H9 (cell line): Measurements from ENCODE around the gene TEX51. TPM values are rescaled to one million over a fixed set of nuclear protein-coding genes. Genes with fewer than 3 reads are reported as not detected.
A peak's percentile ranks its signal among the peaks of the same experiment; 100 is the strongest.

Experiments
- DNase-seq: peaks from one replicate; pipeline ENCODE4 v3.0.0-alpha.2; 2017
- H2AFZ ChIP-seq: one replicate; pipeline ENCODE4 v1.6.1; 2013; ENCODE audit warnings: mild to moderate bottlenecking, low read length, control low read depth, moderate library complexity
- H2AK5ac ChIP-seq: 2 replicates; pipeline ENCODE4 v1.6.1; 2013; ENCODE audit warnings: low read length, control low read depth, mixed read lengths; ENCODE audit not compliant: insufficient read length
- H2BK120ac ChIP-seq: one replicate; pipeline ENCODE4 v1.6.1; 2013; ENCODE audit warnings: low read depth, mild to moderate bottlenecking, low read length, control low read depth, inconsistent platforms; ENCODE audit not compliant: poor library complexity, severe bottlenecking
- H2BK12ac ChIP-seq: 2 replicates; pipeline ENCODE4 v1.6.1; 2013; ENCODE audit warnings: low read length, control low read depth, mixed read lengths, low read depth; ENCODE audit not compliant: insufficient read length
- H2BK15ac ChIP-seq: 2 replicates; pipeline ENCODE4 v1.6.1; 2013; ENCODE audit warnings: low read depth, low read length, control low read depth
- H2BK20ac ChIP-seq: one replicate; pipeline ENCODE4 v1.6.1; 2013; ENCODE audit warnings: low read depth, mild to moderate bottlenecking, low read length, control low read depth, inconsistent platforms; ENCODE audit not compliant: poor library complexity, severe bottlenecking
- H2BK5ac ChIP-seq: 2 replicates; pipeline ENCODE4 v1.6.1; 2013; ENCODE audit warnings: low read length, control low read depth, mixed read lengths; ENCODE audit not compliant: insufficient read length
- H3K14ac ChIP-seq: 2 replicates; pipeline ENCODE4 v1.6.1; 2013; ENCODE audit warnings: low read length, control low read depth; ENCODE audit not compliant: insufficient read depth
- H3K18ac ChIP-seq: 2 replicates; pipeline ENCODE4 v1.6.1; 2013; ENCODE audit warnings: low read depth, mild to moderate bottlenecking, mixed read lengths, low read length, control low read depth; ENCODE audit not compliant: insufficient read length
- H3K23ac ChIP-seq: 2 replicates; pipeline ENCODE4 v1.6.1; 2013; ENCODE audit warnings: low read length, control low read depth, mixed read lengths, low read depth; ENCODE audit not compliant: insufficient read length
- H3K23me2 ChIP-seq: 2 replicates; pipeline ENCODE4 v1.6.1; 2013; ENCODE audit warnings: low read depth, mild to moderate bottlenecking, mixed read lengths, low read length, control low read depth; ENCODE audit not compliant: insufficient read length, poor library complexity, severe bottlenecking
- H3K27ac ChIP-seq: 2 replicates; pipeline ENCODE4 v1.5.1; 2013; ENCODE audit warnings: low read length, control low read depth, mixed read lengths, low read depth; ENCODE audit not compliant: insufficient read length
- H3K27me3 ChIP-seq: 2 replicates; pipeline ENCODE4 v1.6.1; 2013; ENCODE audit warnings: low read length, control low read depth, inconsistent platforms; ENCODE audit not compliant: insufficient read depth
- H3K4ac ChIP-seq: 2 replicates; pipeline ENCODE4 v1.6.1; 2013; ENCODE audit warnings: low read depth, mild to moderate bottlenecking, control low read depth, inconsistent platforms, low read length, moderate library complexity
- H3K4me1 ChIP-seq: 2 replicates; pipeline ENCODE4 v1.6.1; 2013; ENCODE audit warnings: low read length, control low read depth, inconsistent platforms; ENCODE audit not compliant: insufficient read depth
- H3K4me2 ChIP-seq: 2 replicates; pipeline ENCODE4 v1.6.1; 2013; ENCODE audit warnings: low read length, control low read depth, mixed read lengths; ENCODE audit not compliant: insufficient read length, insufficient read depth
- H3K56ac ChIP-seq: 2 replicates; pipeline ENCODE4 v1.6.1; 2013; ENCODE audit warnings: low read depth, mild to moderate bottlenecking, mixed read lengths, low read length, control low read depth; ENCODE audit not compliant: insufficient read length
- H3K79me1 ChIP-seq: 2 replicates; pipeline ENCODE4 v1.6.1; 2013; ENCODE audit warnings: low read depth, mild to moderate bottlenecking, moderate library complexity, low read length, control low read depth, inconsistent platforms; ENCODE audit not compliant: insufficient read depth, poor library complexity, severe bottlenecking
- H3K79me2 ChIP-seq: 2 replicates; pipeline ENCODE4 v1.6.1; 2013; ENCODE audit warnings: low read length, control low read depth, inconsistent platforms; ENCODE audit not compliant: insufficient read depth
- H3K9ac ChIP-seq: 2 replicates; pipeline ENCODE4 v1.6.1; 2013; ENCODE audit warnings: low read length, control low read depth, mixed read lengths; ENCODE audit not compliant: insufficient read length; ENCODE audit errors: extremely low read depth
- H3K9me3 ChIP-seq: one replicate; pipeline ENCODE4 v1.6.1; 2013; ENCODE audit warnings: low read depth, low read length, inconsistent platforms; ENCODE audit not compliant: control insufficient read depth
- H3T11ph ChIP-seq: one replicate; pipeline ENCODE4 v1.6.1; 2013; ENCODE audit warnings: mild to moderate bottlenecking, low read length, control low read depth, inconsistent platforms
- H4K20me1 ChIP-seq: one replicate; pipeline ENCODE4 v1.6.1; 2013; ENCODE audit not compliant: control insufficient read depth, insufficient read length, insufficient read depth
- H4K5ac ChIP-seq: 2 replicates; pipeline ENCODE4 v1.6.1; 2013; ENCODE audit warnings: low read depth, mild to moderate bottlenecking, mixed read lengths, low read length, control low read depth; ENCODE audit not compliant: insufficient read length
- H4K8ac ChIP-seq: replicated peaks from 2 replicates; pipeline ENCODE4 v1.6.1; 2013; ENCODE audit warnings: low read length, control low read depth, mixed read lengths, low read depth; ENCODE audit not compliant: insufficient read length
- H4K91ac ChIP-seq: 2 replicates; pipeline ENCODE4 v1.6.1; 2013; ENCODE audit warnings: low read depth, mild to moderate bottlenecking, moderate library complexity, mixed read lengths, low read length, control low read depth; ENCODE audit not compliant: insufficient read length
- H3K27ac Mint-ChIP-seq, 3 experiments: 2 replicates in 2 of 3; 3 replicates in 1 of 3; pipeline ENCODE4 v1.8.0; 2020 to 2021; ENCODE audit warnings: mixed read lengths in 3 of 3, mild to moderate bottlenecking in 1 of 3, moderate library complexity in 1 of 3
- H3K27me3 Mint-ChIP-seq: 2 replicates; pipeline ENCODE4 v1.8.0; 2021; ENCODE audit warnings: low read depth, mild to moderate bottlenecking, moderate library complexity, mixed read lengths
- H3K36me3 Mint-ChIP-seq, 3 experiments: 2 replicates in 2 of 3; 3 replicates in 1 of 3; pipeline ENCODE4 v1.8.0; 2020 to 2021; ENCODE audit warnings: low read depth in 3 of 3, mixed read lengths in 3 of 3; ENCODE audit not compliant: insufficient read depth in 1 of 3
- H3K4me1 Mint-ChIP-seq, 2 experiments: 2 replicates each; pipeline ENCODE4 v1.8.0; 2020; ENCODE audit warnings: mixed read lengths in 2 of 2
- H3K4me3 Mint-ChIP-seq, 2 experiments: 2 replicates in 1 of 2; 3 replicates in 1 of 2; pipeline ENCODE4 v1.8.0; 2020 to 2021; ENCODE audit warnings: mild to moderate bottlenecking in 2 of 2, mixed read lengths in 2 of 2, moderate library complexity in 1 of 2
- H3K9me3 Mint-ChIP-seq, 2 experiments: 2 replicates in 1 of 2; 3 replicates in 1 of 2; pipeline ENCODE4 v1.8.0; 2020; ENCODE audit warnings: mild to moderate bottlenecking in 2 of 2, mixed read lengths in 2 of 2, moderate library complexity in 1 of 2
- WGBS: extraction: QIAGEN DNeasy Blood & Tissue Kit; methylation state at CpG from one replicate; pipeline ENCODE4 v1.1.7; 2013; ENCODE audit warnings: missing lambda C conversion rate, low lambda C conversion rate, mixed read lengths; ENCODE audit not compliant: insufficient read length; ENCODE audit errors: extremely low coverage; 5-methylcytosine and 5-hydroxymethylcytosine counted together
- total RNA-seq: library from RNA; stranded (reverse); gene quantifications from 2 replicates; pipeline ENCODE4 v1.2.1, GENCODE V29; 2021
- TF ChIP-seq, protein P1 (sequence below): fragments of 200-600 bp; sonication (generic); conservative IDR thresholded peaks from 3 replicates; pipeline ENCODE4 v1.8.0; 2021; ENCODE audit warnings: antibody characterized with exemption, mild to moderate bottlenecking

Gene TEX51
- total RNA-seq, 1 experiment from 2014 or later, result not detected

DNA sequence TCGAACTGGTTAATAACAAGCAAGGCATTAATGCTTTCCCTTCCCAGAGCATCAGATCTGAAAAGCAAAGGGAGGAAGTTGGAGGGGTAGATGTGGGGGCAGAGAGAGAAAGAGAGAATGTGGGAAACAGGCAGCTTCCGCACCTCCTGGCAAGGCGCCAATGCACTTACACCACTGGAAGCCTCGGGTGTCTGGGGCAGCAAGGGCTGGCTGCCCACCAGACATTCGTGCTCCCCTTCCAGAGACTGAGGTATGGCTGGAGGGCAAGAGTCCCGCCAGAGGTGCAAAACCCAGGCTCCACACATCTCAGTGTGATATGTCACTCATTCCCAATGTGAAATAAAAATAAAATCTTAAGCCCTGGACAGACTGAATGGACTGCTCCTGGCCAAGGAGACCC is 46.4 kb downstream of the TEX51 start:
- Histone ChIP-seq H2BK5ac (no peak overlapping the region), H2AFZ (no peak overlapping the region), H3K27me3 (no peaks in the 10 kb centered on the region), H3K23me2 (no peaks in the 10 kb centered on the region), H2AK5ac (no peak overlapping the region), H4K8ac (no peak overlapping the region), H3K27ac (no peak overlapping the region), H3K9ac (no peak overlapping the region), H3K4me2 (no peak overlapping the region), H3K18ac (no peak overlapping the region), H2BK12ac (no peak overlapping the region), H2BK15ac (no peak overlapping the region), H4K20me1 (no peaks in the 10 kb centered on the region), H2BK20ac (no peak overlapping the region), H3K56ac (no peak overlapping the region), H3K4ac (no peak overlapping the region), H3K9me3 (peaks cover 21% of the 10 kb centered on the region), H3T11ph (no peak overlapping the region), H3K79me1 (no peaks in the 10 kb centered on the region), H3K79me2 (no peaks in the 10 kb centered on the region), H4K91ac (no peak overlapping the region), H2BK120ac (no peak overlapping the region), H3K4me1 (peaks cover 5% of the 10 kb centered on the region; the same call in 1 of the 2 replicates), H4K5ac (no peak overlapping the region), H3K23ac (no peak overlapping the region), H3K14ac (no peak overlapping the region)
- peaks cover 31 to 45% (median 37%) of the 10 kb centered on the region in 3 experiments for H3K36me3 Mint-ChIP-seq
- peaks cover 40 to 44% of the 10 kb centered on the region in 2 experiments for H3K4me1 Mint-ChIP-seq
- peak overlapping the region in 1 of 2 experiments; percentile 38; a peak in 1 of 5 replicates for H3K4me3 Mint-ChIP-seq
- peaks cover 83% of the 10 kb centered on the region for H3K27me3 Mint-ChIP-seq
- H3K9me3 Mint-ChIP-seq, result peaks cover 49 to 63% of the 10 kb centered on the region in 2 experiments
- no peak overlapping the region; a peak in 1 of 7 replicates for H3K27ac Mint-ChIP-seq
- WGBS, result no CpG with 5 or more reads among the region's 6 CpGs
- TF ChIP-seq, protein P1, sequence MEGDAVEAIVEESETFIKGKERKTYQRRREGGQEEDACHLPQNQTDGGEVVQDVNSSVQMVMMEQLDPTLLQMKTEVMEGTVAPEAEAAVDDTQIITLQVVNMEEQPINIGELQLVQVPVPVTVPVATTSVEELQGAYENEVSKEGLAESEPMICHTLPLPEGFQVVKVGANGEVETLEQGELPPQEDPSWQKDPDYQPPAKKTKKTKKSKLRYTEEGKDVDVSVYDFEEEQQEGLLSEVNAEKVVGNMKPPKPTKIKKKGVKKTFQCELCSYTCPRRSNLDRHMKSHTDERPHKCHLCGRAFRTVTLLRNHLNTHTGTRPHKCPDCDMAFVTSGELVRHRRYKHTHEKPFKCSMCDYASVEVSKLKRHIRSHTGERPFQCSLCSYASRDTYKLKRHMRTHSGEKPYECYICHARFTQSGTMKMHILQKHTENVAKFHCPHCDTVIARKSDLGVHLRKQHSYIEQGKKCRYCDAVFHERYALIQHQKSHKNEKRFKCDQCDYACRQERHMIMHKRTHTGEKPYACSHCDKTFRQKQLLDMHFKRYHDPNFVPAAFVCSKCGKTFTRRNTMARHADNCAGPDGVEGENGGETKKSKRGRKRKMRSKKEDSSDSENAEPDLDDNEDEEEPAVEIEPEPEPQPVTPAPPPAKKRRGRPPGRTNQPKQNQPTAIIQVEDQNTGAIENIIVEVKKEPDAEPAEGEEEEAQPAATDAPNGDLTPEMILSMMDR, result no peak
- no peak for DNase-seq
